GM12878 (cell line): ENCODE data around the gene EFCAB9.

Experiments used
- CHD2 ChIP-seq: IDR thresholded peaks from 2 replicates; pipeline ENCODE4 v1.6.1; 2011; ENCODE audit warnings: low read depth, low read length, improper control_type of control experiment, borderline replicate concordance
- EZH2 ChIP-seq: IDR thresholded peaks from 2 replicates; pipeline ENCODE4 v1.6.1; 2012; ENCODE audit warnings: low read depth, mild to moderate bottlenecking, control low read depth, inconsistent platforms, low read length, borderline replicate concordance; ENCODE audit not compliant: control insufficient read depth
- HDGF ChIP-seq: fragments of 450-650 bp; IDR thresholded peaks from 2 replicates; pipeline ENCODE4 v1.6.1; 2016; ENCODE audit warnings: antibody characterized with exemption
- POLR2A ChIP-seq: IDR thresholded peaks from 2 replicates; pipeline ENCODE4 v1.6.1; 2011; ENCODE audit warnings: low read depth, mild to moderate bottlenecking, low read length
- RAD21 ChIP-seq: IDR thresholded peaks from 2 replicates; pipeline ENCODE4 v1.6.1; 2011; ENCODE audit warnings: mild to moderate bottlenecking, low read depth, low read length, moderate library complexity; ENCODE audit not compliant: insufficient read depth
- SMC3 ChIP-seq: IDR thresholded peaks from 2 replicates; pipeline ENCODE4 v1.6.1; 2011; ENCODE audit warnings: low read length, improper control_type of control experiment, borderline replicate concordance
- TAF1 ChIP-seq: IDR thresholded peaks from 2 replicates; pipeline ENCODE4 v1.6.1; 2011; ENCODE audit warnings: mild to moderate bottlenecking, low read depth, low read length, borderline replicate concordance
- TF ChIP-seq, protein P1 (sequence below): fragments of 450-650 bp; IDR thresholded peaks from 2 replicates; pipeline ENCODE4 v1.6.1; 2018; ENCODE audit warnings: mild to moderate bottlenecking, low read depth, moderate library complexity; ENCODE audit not compliant: partially characterized antibody
- TF ChIP-seq, protein P2 (sequence below): fragments of 450-650 bp; IDR thresholded peaks from 2 replicates; pipeline ENCODE4 v1.6.1; 2017; ENCODE audit warnings: mild to moderate bottlenecking, low read depth, inconsistent platforms; ENCODE audit not compliant: poor library complexity, severe bottlenecking
- TF ChIP-seq, protein P3 (sequence below): fragments of 450-650 bp; IDR thresholded peaks from 2 replicates; pipeline ENCODE4 v1.6.1; 2014; ENCODE audit warnings: mild to moderate bottlenecking

DNA sequence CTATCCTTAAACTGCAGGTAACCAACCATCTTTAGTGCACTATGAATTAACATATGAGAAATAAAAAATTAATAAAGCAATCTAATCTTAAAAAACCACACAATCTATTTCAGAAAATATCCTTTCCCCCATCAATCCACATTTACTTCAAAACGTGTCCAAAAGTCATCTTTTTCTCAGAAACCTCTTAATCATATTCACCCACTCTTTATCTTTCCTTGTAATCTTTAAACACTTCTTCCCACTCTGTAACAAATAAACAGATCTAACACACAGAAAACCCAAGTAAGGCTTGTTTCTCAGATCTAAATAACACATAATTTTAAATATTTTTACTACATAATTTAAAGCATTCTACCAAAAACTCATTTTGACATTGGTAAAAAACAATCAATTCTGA is 44.4 kb downstream of the EFCAB9 start:
- TF ChIP-seq SMC3 (no peak), HDGF (no peak), TAF1 (no peak), POLR2A (no peak), RAD21 (no peak), CHD2 (no peak), EZH2 (no peak)
- TF ChIP-seq, protein P1, sequence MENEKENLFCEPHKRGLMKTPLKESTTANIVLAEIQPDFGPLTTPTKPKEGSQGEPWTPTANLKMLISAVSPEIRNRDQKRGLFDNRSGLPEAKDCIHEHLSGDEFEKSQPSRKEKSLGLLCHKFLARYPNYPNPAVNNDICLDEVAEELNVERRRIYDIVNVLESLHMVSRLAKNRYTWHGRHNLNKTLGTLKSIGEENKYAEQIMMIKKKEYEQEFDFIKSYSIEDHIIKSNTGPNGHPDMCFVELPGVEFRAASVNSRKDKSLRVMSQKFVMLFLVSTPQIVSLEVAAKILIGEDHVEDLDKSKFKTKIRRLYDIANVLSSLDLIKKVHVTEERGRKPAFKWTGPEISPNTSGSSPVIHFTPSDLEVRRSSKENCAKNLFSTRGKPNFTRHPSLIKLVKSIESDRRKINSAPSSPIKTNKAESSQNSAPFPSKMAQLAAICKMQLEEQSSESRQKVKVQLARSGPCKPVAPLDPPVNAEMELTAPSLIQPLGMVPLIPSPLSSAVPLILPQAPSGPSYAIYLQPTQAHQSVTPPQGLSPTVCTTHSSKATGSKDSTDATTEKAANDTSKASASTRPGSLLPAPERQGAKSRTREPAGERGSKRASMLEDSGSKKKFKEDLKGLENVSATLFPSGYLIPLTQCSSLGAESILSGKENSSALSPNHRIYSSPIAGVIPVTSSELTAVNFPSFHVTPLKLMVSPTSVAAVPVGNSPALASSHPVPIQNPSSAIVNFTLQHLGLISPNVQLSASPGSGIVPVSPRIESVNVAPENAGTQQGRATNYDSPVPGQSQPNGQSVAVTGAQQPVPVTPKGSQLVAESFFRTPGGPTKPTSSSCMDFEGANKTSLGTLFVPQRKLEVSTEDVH, result no peak
- TF ChIP-seq, protein P2, sequence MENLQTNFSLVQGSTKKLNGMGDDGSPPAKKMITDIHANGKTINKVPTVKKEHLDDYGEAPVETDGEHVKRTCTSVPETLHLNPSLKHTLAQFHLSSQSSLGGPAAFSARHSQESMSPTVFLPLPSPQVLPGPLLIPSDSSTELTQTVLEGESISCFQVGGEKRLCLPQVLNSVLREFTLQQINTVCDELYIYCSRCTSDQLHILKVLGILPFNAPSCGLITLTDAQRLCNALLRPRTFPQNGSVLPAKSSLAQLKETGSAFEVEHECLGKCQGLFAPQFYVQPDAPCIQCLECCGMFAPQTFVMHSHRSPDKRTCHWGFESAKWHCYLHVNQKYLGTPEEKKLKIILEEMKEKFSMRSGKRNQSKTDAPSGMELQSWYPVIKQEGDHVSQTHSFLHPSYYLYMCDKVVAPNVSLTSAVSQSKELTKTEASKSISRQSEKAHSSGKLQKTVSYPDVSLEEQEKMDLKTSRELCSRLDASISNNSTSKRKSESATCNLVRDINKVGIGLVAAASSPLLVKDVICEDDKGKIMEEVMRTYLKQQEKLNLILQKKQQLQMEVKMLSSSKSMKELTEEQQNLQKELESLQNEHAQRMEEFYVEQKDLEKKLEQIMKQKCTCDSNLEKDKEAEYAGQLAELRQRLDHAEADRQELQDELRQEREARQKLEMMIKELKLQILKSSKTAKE, result no peak
- TF ChIP-seq, protein P3, sequence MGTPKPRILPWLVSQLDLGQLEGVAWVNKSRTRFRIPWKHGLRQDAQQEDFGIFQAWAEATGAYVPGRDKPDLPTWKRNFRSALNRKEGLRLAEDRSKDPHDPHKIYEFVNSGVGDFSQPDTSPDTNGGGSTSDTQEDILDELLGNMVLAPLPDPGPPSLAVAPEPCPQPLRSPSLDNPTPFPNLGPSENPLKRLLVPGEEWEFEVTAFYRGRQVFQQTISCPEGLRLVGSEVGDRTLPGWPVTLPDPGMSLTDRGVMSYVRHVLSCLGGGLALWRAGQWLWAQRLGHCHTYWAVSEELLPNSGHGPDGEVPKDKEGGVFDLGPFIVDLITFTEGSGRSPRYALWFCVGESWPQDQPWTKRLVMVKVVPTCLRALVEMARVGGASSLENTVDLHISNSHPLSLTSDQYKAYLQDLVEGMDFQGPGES, result no peak
